Activated T-cell treated with anti-CD3 and anti-CD28 coated beads for 48 hours (primary cell): ENCODE data around the gene PRND.
"Not testable (repeated sequence)": the region's sequence is repeated elsewhere in the genome, so short reads cannot be mapped to it uniquely, and the experiment has no call there.

Experiments
- DNase-seq: peaks from one replicate; pipeline ENCODE4 v3.0.0-alpha.2; 2020; ENCODE audit warnings: low read depth

Gene PRND

GRCh38 chr20:4708856-4709255 lies 12.9 kb upstream of the PRND start:
- DNase-seq = no peak

- no peak for DNase-seq
Observed at GRCh38 chr20:4709261-4710105, 12.2 kb upstream of the PRND start.

- no peak for DNase-seq
Observed at GRCh38 chr20:4710106-4710475, 11.6 kb upstream of the PRND start.

GRCh38 chr20:4711511-4711910 lies 10.2 kb upstream of the PRND start:
- no peak for DNase-seq

GRCh38 chr20:4713401-4713800 lies 8.3 kb upstream of the PRND start:
- no peak for DNase-seq

- DNase-seq = no peak
Observed at GRCh38 chr20:4714818-4715217, 6.9 kb upstream of the PRND start.

GRCh38 chr20:4717816-4718570 lies 3.7 kb upstream of the PRND start:
- DNase-seq = no peak

- DNase-seq = no peak
Observed at GRCh38 chr20:4719190-4719589, 2.5 kb upstream of the PRND start.

GRCh38 chr20:4720041-4720976 lies 1.4 kb upstream of the PRND start:
- DNase-seq = peak; percentile 68

GRCh38 chr20:4720977-4721349 lies 746 bp upstream of the PRND start:
- DNase-seq = no peak

- DNase-seq = no peak
Observed at GRCh38 chr20:4722571-4722970, 862 bp downstream of the PRND start.

- DNase-seq = no peak
Observed at GRCh38 chr20:4722993-4723392, 1.3 kb downstream of the PRND start.

GRCh38 chr20:4723553-4723952 lies 1.8 kb downstream of the PRND start:
- DNase-seq = not testable (repeated sequence)

GRCh38 chr20:4724459-4725262 lies 3.0 kb downstream of the PRND start:
- no peak for DNase-seq

- DNase-seq = no peak
Observed at GRCh38 chr20:4725263-4725550, 3.5 kb downstream of the PRND start.

- no peak for DNase-seq
Observed at GRCh38 chr20:4726710-4727397, 5.1 kb downstream of the PRND start.

- no peak for DNase-seq
Observed at GRCh38 chr20:4728120-4728760, 6.5 kb downstream of the PRND start.

- peak; percentile 14 for DNase-seq
Observed at GRCh38 chr20:4729265-4729664, 7.6 kb downstream of the PRND start.

- DNase-seq = no peak
Observed at GRCh38 chr20:4730780-4731179, 9.1 kb downstream of the PRND start.

GRCh38 chr20:4736875-4737274 lies 15.2 kb downstream of the PRND start:
- DNase-seq = no peak
